ENCODE measurements around the gene MTCL1.
A peak's percentile ranks its signal among the peaks of the same experiment; 100 is the strongest.

MTCL1 gene

DNA sequence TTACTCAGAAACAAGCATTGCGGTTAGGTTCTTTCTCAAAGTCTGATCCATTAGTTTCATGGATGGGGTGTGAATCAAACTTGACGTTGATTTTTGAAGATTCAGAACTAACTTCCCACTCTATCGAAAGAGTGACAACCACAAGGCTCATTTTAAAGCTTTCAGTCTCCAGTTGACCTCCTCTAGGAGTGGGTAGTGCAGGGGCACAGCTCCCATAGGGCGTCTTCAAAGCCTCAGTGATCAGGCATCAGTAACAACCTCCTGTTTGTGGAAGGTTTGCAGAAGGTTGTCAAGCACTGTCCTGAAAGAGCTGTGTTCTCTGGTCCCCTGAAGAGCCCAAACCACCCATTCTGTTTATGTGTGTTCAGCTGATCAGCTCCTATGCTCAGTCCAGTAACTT lies 10.2 kb downstream of the MTCL1 start:
- no peak for DNase-seq

DNA sequence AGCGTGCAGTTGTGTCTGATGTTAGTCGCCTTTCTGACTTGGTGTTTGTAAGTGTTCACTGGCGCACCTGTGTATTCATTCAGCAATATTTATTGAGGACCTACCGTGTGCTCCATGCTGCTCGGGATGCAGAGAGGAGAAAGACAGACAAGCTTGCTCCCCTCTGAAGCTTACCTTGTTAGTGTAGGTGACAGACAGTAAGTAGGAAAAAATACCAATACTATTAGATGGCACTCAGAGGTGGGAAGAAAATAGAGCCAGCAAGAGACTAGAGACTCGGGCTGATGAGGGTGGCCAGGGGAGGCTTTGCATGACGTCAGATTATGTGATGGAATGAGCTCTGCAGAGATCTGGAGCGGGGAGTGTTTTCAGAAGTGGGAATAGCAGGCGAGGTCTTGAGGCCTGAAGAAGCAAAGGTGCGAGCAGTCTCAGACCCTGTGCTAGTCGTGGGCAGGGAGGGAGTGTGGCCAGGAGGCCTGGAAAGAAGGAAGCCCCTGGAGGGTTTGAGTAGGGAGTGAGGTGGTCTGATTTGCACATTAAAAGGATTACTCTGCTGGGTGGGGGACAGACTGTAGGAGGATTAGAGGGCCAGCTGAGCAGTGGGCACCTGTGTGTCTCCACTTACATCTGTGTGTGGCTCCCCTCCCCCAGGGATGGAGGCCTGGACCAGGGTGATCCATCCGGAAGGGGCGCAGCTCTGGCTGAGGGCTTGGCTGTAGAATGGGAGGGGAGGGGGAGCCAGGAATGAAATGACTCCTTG lies 11.8 kb downstream of the MTCL1 start:
- DNase-seq = no peak

DNA sequence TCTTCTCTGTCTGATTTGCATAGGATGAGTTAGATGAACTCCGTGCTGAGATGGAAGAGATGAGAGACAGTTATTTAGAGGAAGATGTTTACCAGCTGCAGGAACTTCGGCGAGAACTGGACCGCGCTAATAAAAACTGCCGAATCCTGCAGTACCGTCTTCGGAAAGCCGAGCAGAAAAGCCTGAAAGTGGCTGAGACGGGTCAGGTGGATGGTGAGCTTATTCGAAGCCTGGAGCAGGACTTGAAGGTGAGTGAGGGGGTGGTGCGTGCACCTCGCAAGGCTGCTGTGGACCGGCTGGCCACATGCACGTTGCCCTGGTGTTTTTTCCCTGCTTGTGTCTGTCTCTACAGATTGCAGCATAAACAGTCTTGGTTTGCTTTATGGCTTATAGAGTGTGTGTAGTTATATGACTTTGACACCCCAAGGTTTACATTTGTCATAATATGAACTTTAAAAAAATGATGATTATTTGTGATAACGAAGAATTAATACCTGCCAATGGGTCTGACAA lies 13.1 kb downstream of the MTCL1 start:
- no peak for DNase-seq

DNA sequence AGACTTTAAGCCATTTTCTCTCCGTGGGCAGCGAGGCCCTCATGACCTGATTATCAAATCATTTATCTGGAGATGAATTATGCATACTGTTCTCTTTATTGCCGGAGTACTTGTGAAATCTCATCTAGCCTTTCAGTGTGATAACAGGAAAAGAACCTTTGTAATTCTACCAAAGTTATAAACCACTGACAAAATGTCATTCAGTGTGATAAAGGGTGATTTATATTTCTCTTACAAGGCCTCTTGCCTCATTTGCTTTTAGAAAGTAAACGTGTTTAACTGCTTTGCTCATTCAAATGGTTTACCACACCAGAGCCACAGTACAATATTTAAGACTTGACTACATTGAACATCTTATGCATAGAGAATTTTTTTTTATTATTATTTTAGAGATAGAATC lies 13.8 kb downstream of the MTCL1 start:
- no peak for DNase-seq

DNA sequence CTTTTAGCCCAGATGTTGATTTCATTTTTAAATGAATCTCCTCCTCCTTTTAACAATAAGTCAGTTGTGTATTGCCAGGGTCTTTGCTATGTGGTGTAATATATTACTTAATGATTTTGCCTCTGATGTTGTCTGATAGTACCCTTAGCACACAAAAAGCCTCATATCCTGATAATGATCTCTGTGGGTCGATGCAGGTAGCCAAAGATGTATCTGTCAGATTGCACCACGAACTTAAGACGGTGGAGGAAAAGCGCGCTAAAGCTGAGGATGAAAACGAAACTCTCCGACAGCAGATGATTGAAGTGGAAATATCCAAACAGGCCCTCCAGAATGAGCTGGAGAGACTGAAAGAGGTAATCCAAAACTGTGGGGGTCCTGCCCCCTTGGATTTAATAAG lies 14.8 kb downstream of the MTCL1 start:
- DNase-seq = no peak

DNA sequence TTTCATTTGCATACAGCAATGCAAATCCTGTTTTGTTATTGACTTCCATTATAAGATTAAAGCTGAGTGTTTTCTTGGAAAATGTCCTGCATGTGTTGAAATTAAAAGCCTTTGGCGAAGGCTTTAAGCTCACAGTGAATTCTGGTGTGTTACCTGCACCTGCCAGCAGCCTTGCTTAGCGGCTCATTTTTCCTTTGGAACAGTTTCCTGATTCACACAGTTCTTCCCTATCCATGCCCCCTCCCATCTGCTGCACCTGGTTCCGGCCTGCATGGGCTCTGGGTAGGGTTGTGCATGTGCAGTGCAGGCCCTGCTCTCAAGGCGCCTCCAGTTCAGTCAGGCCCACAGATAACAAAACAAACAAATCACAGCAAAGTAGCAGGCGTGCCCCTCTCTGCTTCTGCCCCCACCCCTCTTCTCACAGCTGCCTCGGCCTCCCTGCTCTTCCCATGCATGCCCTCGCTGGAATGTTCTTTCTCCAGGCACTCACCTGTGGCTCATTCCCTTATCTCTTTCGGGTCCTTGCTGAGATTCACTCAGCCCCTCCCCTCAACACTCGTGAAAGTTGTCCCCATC lies 15.8 kb downstream of the MTCL1 start:
- DNase-seq = no peak

GRCh38 chr18:8721716-8722115 lies 16.4 kb downstream of the MTCL1 start:
- no peak for DNase-seq

GRCh38 chr18:8722946-8723820 lies 17.8 kb downstream of the MTCL1 start:
- DNase-seq = no peak

DNA sequence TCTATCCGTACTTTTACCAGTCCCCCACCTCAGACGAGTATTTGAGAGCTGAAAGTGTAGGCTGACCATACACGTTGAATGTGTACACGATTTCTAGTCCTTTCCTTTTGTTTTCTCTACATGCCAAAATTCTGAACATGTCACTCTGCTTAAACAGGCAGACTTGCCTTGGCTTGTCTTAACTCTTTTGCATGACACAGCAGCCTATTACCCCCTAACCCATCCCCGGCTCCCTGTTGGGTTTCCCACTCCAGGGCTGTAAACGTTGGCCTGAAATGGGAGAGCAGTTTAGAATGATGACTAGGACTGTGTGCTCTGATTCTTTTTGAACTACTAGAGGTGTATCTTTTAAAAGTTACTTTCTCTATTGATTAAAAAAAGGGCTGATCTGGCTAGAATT lies 19.1 kb downstream of the MTCL1 start:
- DNase-seq = no peak

DNA sequence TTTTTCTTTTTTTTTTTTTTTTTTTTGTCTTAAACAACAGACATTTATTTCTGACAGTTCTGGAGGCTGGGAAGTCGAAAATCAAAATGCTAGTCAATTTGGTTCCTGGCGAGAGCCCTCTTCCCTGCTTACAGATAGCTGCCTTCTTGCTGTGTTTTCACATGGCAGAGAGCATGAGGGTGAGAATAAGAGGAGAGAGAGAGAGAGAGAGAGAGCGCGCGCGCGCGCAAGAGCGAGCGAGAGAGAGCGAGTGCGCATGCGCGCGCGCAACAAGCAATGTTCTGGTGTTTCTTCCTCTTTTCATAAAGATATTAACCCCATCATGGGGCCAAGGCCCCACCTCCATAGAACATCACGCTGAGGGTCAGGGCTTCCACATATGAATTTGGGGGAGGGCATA lies 20.9 kb downstream of the MTCL1 start:
- no peak for DNase-seq

DNA sequence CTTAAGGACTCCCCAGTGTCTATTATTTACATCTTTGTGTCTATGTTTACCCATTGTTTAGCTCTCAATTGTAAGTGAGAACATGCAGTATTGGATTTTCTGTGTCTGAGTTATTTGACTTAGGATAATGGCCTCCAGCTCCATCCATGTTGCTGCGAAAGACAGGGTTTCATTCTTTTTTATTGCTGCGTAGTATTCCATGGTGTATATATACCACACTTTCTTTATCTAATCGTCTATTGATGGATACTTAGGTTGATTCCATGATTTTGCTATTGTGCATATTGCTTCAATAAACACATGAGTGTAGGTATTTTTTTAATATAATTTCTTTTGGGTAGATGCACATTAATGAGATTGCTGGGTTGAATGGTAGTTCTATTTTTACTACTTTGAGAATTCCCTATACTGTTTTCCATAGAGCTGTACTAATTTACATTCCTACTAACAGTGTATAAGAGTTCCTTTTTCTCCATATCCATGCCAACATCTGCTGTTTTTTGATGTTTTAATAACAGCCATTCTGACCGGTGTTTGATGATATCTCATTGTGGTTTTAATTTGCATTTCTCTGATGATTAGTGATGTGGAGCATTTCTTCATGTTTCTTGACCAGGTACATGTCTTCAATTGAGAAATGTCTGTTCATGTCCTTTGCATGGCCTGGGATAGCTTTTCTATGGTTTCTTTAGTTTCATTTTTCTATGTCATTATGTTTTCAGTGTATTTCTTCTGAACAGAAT lies 21.8 kb downstream of the MTCL1 start:
- DNase-seq = no peak

- DNase-seq = no peak
Observed at GRCh38 chr18:8730080-8730827, 24.9 kb downstream of the MTCL1 start.

GRCh38 chr18:8732442-8733360 lies 27.3 kb downstream of the MTCL1 start:
- DNase-seq = no peak

GRCh38 chr18:8734496-8734895 lies 29.1 kb downstream of the MTCL1 start:
- DNase-seq = no peak

- DNase-seq = no peak
Observed at GRCh38 chr18:8735274-8735673, 29.9 kb downstream of the MTCL1 start.

DNA sequence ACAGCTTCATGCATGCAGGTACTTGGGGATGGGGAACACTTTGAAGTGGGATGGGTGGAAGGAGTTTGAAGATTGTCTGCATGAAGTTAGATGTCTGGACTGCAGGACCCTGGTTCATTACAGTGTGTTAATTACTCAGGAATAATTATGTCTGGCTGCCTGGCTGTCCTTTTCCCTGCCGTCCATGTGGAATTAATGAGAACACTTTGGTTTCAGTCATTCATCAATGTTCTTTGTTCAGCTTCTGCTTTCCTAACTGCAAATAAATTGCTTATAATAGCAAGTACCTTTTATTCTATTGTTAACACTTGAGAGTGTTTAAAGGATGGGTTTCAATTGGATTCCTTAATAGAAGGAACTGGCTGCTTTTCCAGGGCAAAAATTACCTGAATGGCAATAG lies 35.8 kb downstream of the MTCL1 start:
- no peak for DNase-seq

GRCh38 chr18:8741532-8741931 lies 36.2 kb downstream of the MTCL1 start:
- peak; percentile 23 for DNase-seq

DNA sequence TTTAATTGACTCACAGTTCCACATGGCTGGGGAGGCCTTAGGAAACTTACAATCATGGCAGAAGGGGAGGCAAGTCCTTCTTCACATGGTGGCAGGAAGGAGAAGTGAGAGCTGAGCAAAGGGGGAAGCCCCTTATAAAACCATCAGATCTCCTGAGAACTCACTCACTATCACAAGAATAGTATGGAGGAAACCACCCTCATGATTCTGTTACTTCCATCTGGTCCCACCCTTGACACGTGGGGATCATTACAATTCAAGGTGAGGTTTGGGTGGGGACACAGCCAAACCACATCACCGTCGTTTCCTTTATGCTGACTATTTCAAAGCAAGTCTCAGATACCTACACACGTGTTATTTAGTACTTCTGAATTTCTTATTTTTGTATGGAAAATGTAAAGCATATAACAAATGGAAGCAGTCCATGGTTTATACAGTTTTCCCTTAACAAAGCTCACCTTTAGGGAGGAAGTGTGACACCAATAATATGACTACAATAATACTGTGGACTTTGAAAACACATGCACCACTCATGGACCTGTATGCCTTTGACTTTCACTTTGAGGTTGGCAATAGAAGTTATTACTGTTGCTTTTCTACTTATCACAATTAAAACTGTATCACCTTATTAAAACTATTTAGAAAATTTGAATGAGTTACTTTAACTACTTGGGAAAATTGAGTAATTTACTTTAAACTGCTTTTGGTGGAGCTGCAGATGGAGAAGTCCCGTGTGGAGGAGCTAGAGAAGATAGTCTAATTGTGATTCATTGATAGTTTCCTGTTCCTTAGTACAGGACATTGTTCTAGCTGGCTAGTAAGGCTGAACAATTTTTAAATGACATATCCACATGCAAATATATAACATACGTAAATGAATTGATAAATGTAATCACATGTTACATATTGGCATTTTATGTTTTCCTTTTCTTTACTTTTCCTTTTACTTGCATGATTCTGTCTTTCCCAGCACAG lies 37.3 kb downstream of the MTCL1 start:
- DNase-seq = no peak

GRCh38 chr18:8744038-8744437 lies 38.7 kb downstream of the MTCL1 start:
- DNase-seq = no peak

- DNase-seq = no peak
Observed at GRCh38 chr18:8744656-8745055, 39.3 kb downstream of the MTCL1 start.

Data from NCI-H1436 (cell line).